NB4 (cell line): ENCODE measurements around the gene CCN2.
A peak's percentile ranks its signal among the peaks of the same experiment; 100 is the strongest.

Source experiments
- DNase-seq: peaks from one replicate; pipeline ENCODE4 v3.0.0; 2010; ENCODE audit warnings: low read depth
- H3K4me3 ChIP-seq: one replicate; pipeline ENCODE4 v1.5.1; 2011; ENCODE audit warnings: mild to moderate bottlenecking, low read depth, low read length, moderate library complexity
- MYC ChIP-seq: IDR thresholded peaks from 2 replicates; pipeline ENCODE4 v1.6.1; 2011; ENCODE audit warnings: low read depth, low read length
- POLR2A ChIP-seq: IDR thresholded peaks from 2 replicates; pipeline ENCODE4 v1.6.1; 2011; ENCODE audit warnings: mild to moderate bottlenecking; ENCODE audit not compliant: insufficient read length; ENCODE audit errors: extremely low read depth
- TF ChIP-seq, protein P1 (sequence below): IDR thresholded peaks from one replicate; pipeline ENCODE4 v1.5.1; 2012; ENCODE audit warnings: low read depth, low read length
- TF ChIP-seq, protein P2 (sequence below): IDR thresholded peaks from 2 replicates; pipeline ENCODE4 v1.6.1; 2011; ENCODE audit warnings: low read depth, low read length

CCN2 gene

DNA sequence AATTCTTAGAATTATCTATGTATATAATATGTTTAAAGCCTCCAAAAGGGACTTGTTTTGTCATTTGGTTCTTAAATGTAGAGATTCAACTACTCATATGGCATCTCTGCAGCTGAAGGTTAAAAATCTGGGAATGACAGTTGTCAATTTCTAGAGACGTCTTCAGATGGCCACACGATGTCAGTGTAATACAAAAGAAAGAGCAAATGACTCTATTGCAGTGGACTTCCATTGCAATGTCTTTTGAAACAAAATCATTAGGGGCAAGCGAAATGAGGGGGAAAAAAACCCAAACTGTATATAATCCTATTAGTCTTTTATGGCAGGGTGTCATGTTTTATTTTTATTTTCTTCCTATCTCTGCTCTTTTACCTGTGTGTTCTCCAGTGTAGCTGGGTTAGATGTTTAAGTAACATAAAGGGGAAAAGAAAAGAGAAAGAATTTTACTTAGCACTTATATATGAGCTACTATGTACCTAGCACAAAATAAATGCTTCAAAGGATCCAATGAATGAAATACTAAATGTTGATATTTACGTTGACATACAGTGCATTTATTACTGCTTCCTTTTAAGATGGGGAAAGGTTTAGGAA, 26.2 kb downstream of the CCN2 start:
- no peak for TF ChIP-seq POLR2A
- TF ChIP-seq, protein P1, sequence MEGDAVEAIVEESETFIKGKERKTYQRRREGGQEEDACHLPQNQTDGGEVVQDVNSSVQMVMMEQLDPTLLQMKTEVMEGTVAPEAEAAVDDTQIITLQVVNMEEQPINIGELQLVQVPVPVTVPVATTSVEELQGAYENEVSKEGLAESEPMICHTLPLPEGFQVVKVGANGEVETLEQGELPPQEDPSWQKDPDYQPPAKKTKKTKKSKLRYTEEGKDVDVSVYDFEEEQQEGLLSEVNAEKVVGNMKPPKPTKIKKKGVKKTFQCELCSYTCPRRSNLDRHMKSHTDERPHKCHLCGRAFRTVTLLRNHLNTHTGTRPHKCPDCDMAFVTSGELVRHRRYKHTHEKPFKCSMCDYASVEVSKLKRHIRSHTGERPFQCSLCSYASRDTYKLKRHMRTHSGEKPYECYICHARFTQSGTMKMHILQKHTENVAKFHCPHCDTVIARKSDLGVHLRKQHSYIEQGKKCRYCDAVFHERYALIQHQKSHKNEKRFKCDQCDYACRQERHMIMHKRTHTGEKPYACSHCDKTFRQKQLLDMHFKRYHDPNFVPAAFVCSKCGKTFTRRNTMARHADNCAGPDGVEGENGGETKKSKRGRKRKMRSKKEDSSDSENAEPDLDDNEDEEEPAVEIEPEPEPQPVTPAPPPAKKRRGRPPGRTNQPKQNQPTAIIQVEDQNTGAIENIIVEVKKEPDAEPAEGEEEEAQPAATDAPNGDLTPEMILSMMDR, result peak; percentile 22
- DNase-seq, result peak; percentile 46
- H3K4me3 ChIP-seq, result no peak overlapping the region

DNA sequence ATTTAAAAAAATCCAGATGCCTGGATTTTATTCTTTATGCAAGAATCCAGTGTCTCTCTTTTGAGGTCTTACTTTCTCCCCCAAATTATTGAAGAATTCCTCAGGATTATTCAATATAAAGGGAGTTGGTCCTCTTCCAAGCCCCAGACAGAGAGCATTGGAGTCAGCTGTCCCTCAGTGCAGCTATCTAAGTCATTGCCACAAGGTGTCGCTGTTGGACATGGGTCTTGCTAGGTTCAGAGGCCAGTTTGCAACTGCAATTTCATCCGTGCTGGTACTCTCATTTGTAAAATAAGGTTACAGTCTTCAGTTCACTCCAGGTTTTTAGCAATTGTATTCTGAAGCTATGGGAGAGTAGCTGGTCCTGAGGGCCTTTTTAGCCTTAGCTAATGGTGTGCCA, 27.8 kb downstream of the CCN2 start:
- DNase-seq, result peak; percentile 77
- TF ChIP-seq, protein P1, result peak; percentile 87
- TF ChIP-seq, protein P2, sequence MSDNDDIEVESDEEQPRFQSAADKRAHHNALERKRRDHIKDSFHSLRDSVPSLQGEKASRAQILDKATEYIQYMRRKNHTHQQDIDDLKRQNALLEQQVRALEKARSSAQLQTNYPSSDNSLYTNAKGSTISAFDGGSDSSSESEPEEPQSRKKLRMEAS, result no peak
- no peak for TF ChIP-seq MYC
- no peak for TF ChIP-seq POLR2A
- H3K4me3 ChIP-seq, result no peak overlapping the region

DNA sequence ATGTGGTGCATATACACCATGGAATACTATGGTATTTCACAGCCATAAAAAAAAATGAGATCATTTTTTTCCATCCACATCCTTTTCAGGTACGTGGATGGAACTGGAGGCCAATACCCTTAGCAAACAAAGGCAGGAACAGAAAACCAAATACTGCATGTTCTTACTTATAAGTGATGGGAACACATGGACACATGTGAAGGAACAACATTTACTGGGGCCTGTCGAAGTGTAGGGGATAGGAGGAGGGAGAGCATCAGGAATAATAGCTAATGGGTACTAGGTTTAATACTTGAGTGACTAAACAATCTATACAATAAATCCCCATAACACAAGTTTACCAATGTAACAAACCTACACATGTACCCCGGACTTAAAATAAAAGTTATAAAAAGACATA, 30.5 kb downstream of the CCN2 start:
- H3K4me3 ChIP-seq, result no peak overlapping the region
- DNase-seq, result no peak
- TF ChIP-seq MYC (no peak), POLR2A (no peak)
- TF ChIP-seq, protein P2, result no peak
- TF ChIP-seq, protein P1, result no peak

DNA sequence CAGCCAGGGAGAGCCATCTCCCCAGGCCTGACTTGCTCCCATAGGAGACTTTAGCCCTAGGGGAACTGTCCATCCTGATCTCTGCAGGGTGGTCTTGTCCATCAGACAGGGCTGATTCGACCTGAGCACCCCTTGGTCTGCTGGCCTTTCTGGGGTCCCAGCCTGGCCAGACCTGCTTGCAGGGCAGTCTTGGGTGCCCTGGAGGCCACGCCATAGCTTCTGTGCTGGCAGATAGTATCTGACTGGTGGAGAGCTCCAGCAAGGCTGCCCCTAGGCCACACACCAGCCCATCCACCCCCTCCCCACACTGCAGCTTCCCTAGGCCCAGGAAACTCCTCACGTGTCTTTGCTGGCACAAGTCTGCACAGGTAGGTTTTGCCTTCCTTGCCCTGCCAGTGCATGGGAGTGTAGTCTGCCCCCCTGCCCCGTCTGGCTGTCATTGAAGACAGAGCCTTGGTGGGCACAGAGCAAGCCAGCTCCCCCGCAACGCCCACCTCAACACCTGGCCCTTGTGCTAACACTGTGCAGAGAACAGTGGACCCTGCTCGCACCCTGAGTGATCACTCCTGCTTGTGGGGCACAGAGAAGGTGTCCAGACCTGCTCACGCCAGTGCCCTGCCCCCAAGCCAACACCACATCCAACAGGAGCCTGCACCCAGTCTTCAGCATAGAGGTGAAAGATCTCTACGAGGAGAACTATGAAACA, 32.4 kb downstream of the CCN2 start:
- no peak overlapping the region for H3K4me3 ChIP-seq
- no peak for DNase-seq
- TF ChIP-seq, protein P1, result no peak
- no peak for TF ChIP-seq POLR2A
- no peak for TF ChIP-seq MYC
- TF ChIP-seq, protein P2, result no peak

DNA sequence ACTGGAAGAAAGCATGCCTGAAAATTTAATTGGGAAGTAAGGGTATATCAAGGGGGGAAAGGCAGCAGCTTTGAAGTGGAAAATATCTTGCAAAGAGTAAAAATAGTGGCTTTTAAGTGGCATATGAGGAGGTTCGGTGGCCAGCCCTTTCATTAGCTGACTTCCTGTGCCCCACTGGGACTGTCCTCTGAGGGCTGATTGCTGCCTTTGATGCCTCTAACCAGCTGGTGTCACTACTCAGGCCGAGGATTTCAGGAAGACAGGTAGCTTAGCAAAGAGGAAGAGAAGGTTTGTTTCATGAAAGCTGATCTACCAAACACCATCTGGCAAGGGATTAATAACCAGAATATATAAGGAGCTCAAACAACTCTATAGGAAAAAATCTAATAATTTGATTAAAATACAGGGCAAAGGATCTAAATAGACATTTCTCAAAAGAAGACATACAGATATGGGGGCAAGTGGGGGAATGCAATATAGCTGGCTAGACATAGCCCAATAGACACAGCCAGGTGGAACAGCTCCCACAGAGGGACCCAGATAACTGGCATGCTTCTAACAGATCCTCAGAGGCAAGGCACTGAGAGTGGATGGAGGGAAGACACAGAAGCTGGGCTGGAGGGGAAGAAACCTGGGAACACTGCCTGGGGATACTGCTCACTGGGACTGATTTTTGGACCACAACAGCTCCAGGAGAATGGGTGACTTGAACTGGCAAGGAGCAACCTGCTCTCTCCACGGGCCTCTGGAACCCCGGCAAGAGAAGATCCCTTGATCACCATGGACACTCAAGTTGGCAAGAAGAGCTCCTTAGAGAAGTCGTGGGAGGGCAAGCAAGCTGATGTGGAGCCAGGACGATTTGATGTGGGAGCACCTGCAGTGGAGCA, 33.2 kb downstream of the CCN2 start:
- H3K4me3 ChIP-seq, result no peak overlapping the region
- DNase-seq, result no peak
- TF ChIP-seq MYC (no peak), POLR2A (no peak)
- TF ChIP-seq, protein P2, result no peak
- TF ChIP-seq, protein P1, result no peak
